H1 (cell line): ENCODE measurements around the gene GAS6. TPM values are rescaled to one million over a fixed set of nuclear protein-coding genes. Genes with fewer than 3 reads are reported as not detected.

Experiments used
- CTCF ChIA-PET: fragments of 300-600 bp; sonication (Branson Sonifier 250); formaldehyde crosslinking; loops from one replicate; lab custom pipeline; 2021; ENCODE audit not compliant: partially characterized antibody; lab: Charles Lee
- POLR2A ChIA-PET: fragments of 300-600 bp; sonication (Branson Sonifier 250); formaldehyde crosslinking; loops from one replicate; lab custom pipeline; 2021; ENCODE audit warnings: inconsistent platforms; ENCODE audit not compliant: partially characterized antibody; lab: Charles Lee
- DNase-seq, 2 experiments: peaks; one replicate each; pipeline versions ENCODE4 v3.0.0 to v3.0.0-alpha.2; 2010 to 2022; ENCODE audit warnings: low spot score in 2 of 2, low read depth in 1 of 2, mixed read lengths in 1 of 2
- FAIRE-seq: peaks from 2 replicates; lab custom pipeline; 2011; peaks lifted over from hg19 to GRCh38; lab: Jason Lieb, UNC
- H2AFZ ChIP-seq: 2 replicates; pipeline ENCODE4 v1.8.1; 2012; ENCODE audit warnings: low read length, inconsistent platforms
- H2AK5ac ChIP-seq: 2 replicates; pipeline ENCODE4 v1.6.1; 2013; ENCODE audit warnings: low read depth, low read length
- H2BK120ac ChIP-seq: replicated peaks from 2 replicates; pipeline ENCODE3; 2013; ENCODE audit warnings: low read depth, low read length, inconsistent platforms
- H2BK12ac ChIP-seq: 2 replicates; pipeline ENCODE4 v1.6.1; 2013; ENCODE audit warnings: low read depth, low read length
- H2BK15ac ChIP-seq: 2 replicates; pipeline ENCODE4 v1.6.1; 2013; ENCODE audit warnings: low read length
- H2BK20ac ChIP-seq: 2 replicates; pipeline ENCODE4 v1.6.1; 2013; ENCODE audit warnings: low read length
- H2BK5ac ChIP-seq: 2 replicates; pipeline ENCODE4 v1.6.1; 2013; ENCODE audit warnings: low read depth, low read length
- H3K14ac ChIP-seq: 2 replicates; pipeline ENCODE4 v1.6.1; 2013; ENCODE audit warnings: inconsistent platforms; ENCODE audit not compliant: insufficient read length
- H3K18ac ChIP-seq: 2 replicates; pipeline ENCODE4 v1.6.1; 2013; ENCODE audit warnings: low read length; ENCODE audit errors: extremely low read depth
- H3K23ac ChIP-seq: 2 replicates; pipeline ENCODE4 v1.6.1; 2013; ENCODE audit warnings: inconsistent platforms; ENCODE audit not compliant: insufficient read length
- H3K23me2 ChIP-seq: 2 replicates; pipeline ENCODE4 v1.6.1; 2013; ENCODE audit warnings: low read depth, low read length
- H3K27ac ChIP-seq: 2 replicates; pipeline ENCODE4 v1.6.1; 2011; ENCODE audit warnings: low read depth, low read length, inconsistent platforms
- H3K27me3 ChIP-seq, 4 experiments: replicated peaks in 1 of 4; 1 replicate in 1 of 4; 2 replicates in 3 of 4; pipeline versions ENCODE4 v1.6.1 to v1.8.1; 2011 to 2013; ENCODE audit warnings: low read length in 3 of 4, mild to moderate bottlenecking in 3 of 4, inconsistent platforms in 2 of 4, mixed read lengths in 2 of 4, moderate library complexity in 1 of 4; ENCODE audit not compliant: control insufficient read depth in 3 of 4, insufficient read depth in 3 of 4; ENCODE audit errors: extremely low read depth in 1 of 4
- H3K36me3 ChIP-seq, 4 experiments: 2 replicates each; pipeline versions ENCODE4 v1.6.1 to v1.8.1; 2011 to 2013; ENCODE audit warnings: mild to moderate bottlenecking in 4 of 4, low read length in 3 of 4, moderate library complexity in 2 of 4, control low read depth in 1 of 4, inconsistent platforms in 1 of 4; ENCODE audit not compliant: insufficient read depth in 4 of 4, control insufficient read depth in 2 of 4
- H3K4ac ChIP-seq: replicated peaks from 2 replicates; pipeline ENCODE3; 2013; ENCODE audit warnings: low read length, low read depth, mixed read lengths, inconsistent platforms; ENCODE audit not compliant: insufficient read length
- H3K4me1 ChIP-seq, 4 experiments: replicated peaks in 1 of 4; 1 replicate in 1 of 4; 2 replicates in 3 of 4; pipeline versions ENCODE4 v1.6.1 to v1.8.1; 2011 to 2013; ENCODE audit warnings: low read length in 3 of 4, inconsistent platforms in 2 of 4, mixed read lengths in 1 of 4; ENCODE audit not compliant: insufficient read depth in 4 of 4, control insufficient read depth in 3 of 4
- H3K4me2 ChIP-seq, 2 experiments: 2 replicates each; pipeline versions ENCODE4 v1.6.1 to v1.8.1; 2011 to 2013; ENCODE audit warnings: low read depth in 2 of 2, low read length in 2 of 2, control low read depth in 1 of 2, inconsistent platforms in 1 of 2, mild to moderate bottlenecking in 1 of 2; ENCODE audit not compliant: insufficient read depth in 1 of 2
- H3K4me3 ChIP-seq, 4 experiments: fragments of 200-600, 300-600 bp in 1 of 4; sonication (generic), shearing (Covaris generic), sonication (Bioruptor Twin) in 1 of 4; 2 replicates each; pipeline versions ENCODE4 v1.5.1 to v1.8.1; 2011 to 2016; ENCODE audit warnings: low read length in 4 of 4, low read depth in 3 of 4, control low read depth in 2 of 4, inconsistent platforms in 2 of 4, mild to moderate bottlenecking in 2 of 4, mixed read lengths in 1 of 4, moderate library complexity in 1 of 4; ENCODE audit not compliant: insufficient read depth in 2 of 4; ENCODE audit errors: extremely low read depth in 1 of 4
- H3K56ac ChIP-seq: replicated peaks from 2 replicates; pipeline ENCODE3; 2013; ENCODE audit warnings: low read depth, mild to moderate bottlenecking, mixed read lengths, low read length, inconsistent platforms; ENCODE audit not compliant: insufficient read length
- H3K79me1 ChIP-seq: 2 replicates; pipeline ENCODE4 v1.6.1; 2013; ENCODE audit warnings: low read depth, low read length, control low read depth
- H3K79me2 ChIP-seq, 2 experiments: 2 replicates each; pipeline versions ENCODE4 v1.6.1 to v1.8.1; 2012 to 2013; ENCODE audit warnings: low read length in 2 of 2, mild to moderate bottlenecking in 2 of 2, inconsistent platforms in 1 of 2; ENCODE audit not compliant: insufficient read depth in 2 of 2, control insufficient read depth in 1 of 2
- H3K9ac ChIP-seq, 4 experiments: replicated peaks in 1 of 4; 1 replicate in 1 of 4; 2 replicates in 3 of 4; pipeline versions ENCODE4 v1.6.1 to v1.8.1; 2011 to 2013; ENCODE audit warnings: low read depth in 3 of 4, low read length in 3 of 4, control low read depth in 2 of 4, mild to moderate bottlenecking in 2 of 4, moderate library complexity in 2 of 4, inconsistent platforms in 1 of 4; ENCODE audit errors: extremely low read depth in 1 of 4
- H3K9me3 ChIP-seq, 2 experiments: 2 replicates each; pipeline versions ENCODE4 v1.6.1 to v1.8.1; 2012 to 2013; ENCODE audit warnings: mild to moderate bottlenecking in 2 of 2, moderate library complexity in 2 of 2, control low read depth in 1 of 2, inconsistent platforms in 1 of 2, low read depth in 1 of 2, low read length in 1 of 2, mixed read lengths in 1 of 2; ENCODE audit not compliant: insufficient read depth in 2 of 2
- H4K20me1 ChIP-seq, 2 experiments: replicated peaks in 1 of 2; 2 replicates each; pipeline versions ENCODE3 to v1.8.1; 2011 to 2013; ENCODE audit warnings: inconsistent platforms in 2 of 2, low read length in 2 of 2, mild to moderate bottlenecking in 1 of 2; ENCODE audit not compliant: insufficient read depth in 2 of 2, control insufficient read depth in 1 of 2
- H4K5ac ChIP-seq: 2 replicates; pipeline ENCODE4 v1.6.1; 2013; ENCODE audit warnings: low read length, low read depth, mixed read lengths, inconsistent platforms; ENCODE audit not compliant: insufficient read length
- H4K8ac ChIP-seq: 2 replicates; pipeline ENCODE4 v1.8.0; 2013; ENCODE audit warnings: mild to moderate bottlenecking, moderate library complexity, low read length, inconsistent platforms; ENCODE audit not compliant: insufficient read depth; ENCODE audit errors: extremely low read depth
- H4K91ac ChIP-seq: replicated peaks from 2 replicates; pipeline ENCODE3; 2013; ENCODE audit warnings: low read length, mixed read lengths, inconsistent platforms; ENCODE audit not compliant: insufficient read length
- BACH1 ChIP-seq: IDR thresholded peaks from 2 replicates; pipeline ENCODE4 v1.6.1; 2012; ENCODE audit warnings: low read length, improper control_type of control experiment
- GABPA ChIP-seq: IDR thresholded peaks from 2 replicates; pipeline ENCODE4 v1.6.1; 2011; ENCODE audit warnings: mild to moderate bottlenecking, low read length, moderate library complexity, borderline replicate concordance; ENCODE audit not compliant: insufficient read depth
- WGBS, 2 experiments: shearing (Covaris generic) in 1 of 2; methylation state at CpG; one replicate each; pipeline versions ENCODE4 v1.1.6 to v1.1.7; 2013 to 2015; ENCODE audit warnings: low lambda C conversion rate in 2 of 2, mixed read lengths in 2 of 2, inconsistent platforms in 1 of 2, low coverage in 1 of 2, missing lambda C conversion rate in 1 of 2; ENCODE audit not compliant: insufficient replicate concordance in 2 of 2, insufficient coverage in 1 of 2, insufficient read length in 1 of 2; ENCODE audit errors: extremely low coverage in 1 of 2, missing lambda C conversion rate in 1 of 2; 5-methylcytosine and 5-hydroxymethylcytosine counted together
- polyA plus RNA-seq, 7 experiments: library from polyadenylated mRNA; depleted of rRNA in 3 of 7; stranded (reverse) in 5 of 7; unstranded in 2 of 7; fragments of >200 nt in 5 of 7; fragments of 200-250 nt in 2 of 7; gene quantifications; 1 replicate in 5 of 7; 2 replicates in 1 of 7; 4 replicates in 1 of 7; pipeline versions ENCODE4 v1.2.1 to v1.2.3, GENCODE V29; 2011 to 2013; ENCODE audit warnings: missing spikeins in 2 of 7, mixed read lengths in 2 of 7
- total RNA-seq: library from RNA; stranded (reverse); fragmentation: NEBNext Ultra II Directional; extraction: Animal tissue kit (Norgen Biotek cat#: 25700); gene quantifications from 2 replicates; pipeline ENCODE4 v1.2.1, GENCODE V29; 2021

GAS6 gene
- total and polyA plus RNA-seq, 2 of the 8 experiments (the other 6 are each of a cell fraction or from before 2014, with no cell fraction given) = 18.6 to 31.0 TPM

DNA sequence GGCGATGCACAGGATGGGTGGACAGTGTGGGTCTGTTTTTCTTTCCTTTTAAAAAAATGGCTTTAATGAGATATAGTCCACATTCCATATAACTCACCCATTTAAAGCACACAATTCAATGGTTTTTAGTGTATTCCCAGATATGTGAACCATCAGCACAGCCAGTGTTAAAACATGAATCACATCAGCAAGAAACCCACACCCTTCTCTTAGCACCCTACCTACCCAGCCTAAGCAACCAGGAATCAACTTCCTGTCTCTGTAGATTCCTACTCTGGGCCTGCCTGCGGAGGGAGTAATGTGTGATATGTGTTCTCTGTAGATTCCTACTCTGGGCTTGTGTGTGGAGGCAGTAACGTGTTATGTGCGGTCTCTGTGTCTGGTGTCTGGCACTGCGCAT lies 92.9 kb downstream of the GAS6 start:
- H2AFZ ChIP-seq = no peak overlapping the region
- no peak overlapping the region for H2BK120ac ChIP-seq
- WGBS, 2 experiments = 89% methylated on average over 5 of the region's 5 CpGs; no CpG with 5 or more reads in 1 of the 2 experiments
- no peak overlapping the region for H3K4me2 ChIP-seq
- TF ChIP-seq GABPA (no peak), BACH1 (no peak)
- TF ChIP-seq, all 59 proteins: peak for 0
- Histone ChIP-seq H3K4me1 (peaks cover 0 to under 1% (median 0%) of the 10 kb centered on the region in 4 experiments; a peak in 2 of 7 replicates), H3K27me3 (peaks cover 0 to 3% (median 0%) of the 10 kb centered on the region in 4 experiments; a peak in 1 of 7 replicates), H3K14ac (no peak overlapping the region), H2BK5ac (no peak overlapping the region), H3K79me2 (peaks cover 0 to 5% of the 10 kb centered on the region in 2 experiments; a peak in 1 of 4 replicates), H3K18ac (no peak overlapping the region), H3K23me2 (peaks cover 9% of the 10 kb centered on the region; the same call in 1 of the 2 replicates), H3K36me3 (no peaks in the 10 kb centered on the region; a peak in 1 of 8 replicates), H3K9ac (no peak overlapping the region), H3K4ac (no peak overlapping the region), H3K9me3 (no peaks in the 10 kb centered on the region), H3K56ac (no peak overlapping the region), H3K79me1 (peaks cover 6% of the 10 kb centered on the region), H4K5ac (no peak overlapping the region), H4K91ac (no peak overlapping the region), H2BK12ac (no peak overlapping the region), H2BK20ac (no peak overlapping the region), H3K4me3 (no peak overlapping the region), H2AK5ac (no peak overlapping the region), H4K8ac (no peak overlapping the region), H4K20me1 (peaks cover 0 to 8% of the 10 kb centered on the region in 2 experiments), H2BK15ac (no peak overlapping the region), H3K23ac (no peak overlapping the region), H3K27ac (no peak overlapping the region)
- no peak for DNase-seq
- FAIRE-seq = no peak
- POLR2A ChIA-PET = no interaction called here
- CTCF ChIA-PET = interaction anchor here (1.2 kb wide), 1 partner anchor 31 kb away, joined by 3 read pairs; no protein-coding TSS in a partner anchor

Other genes starting within 250 kb of the GAS6 start
- not detected in 2 replicates for gene ATP4B, start 205.9 kb downstream of the GAS6 start, total RNA-seq
- 0.05 TPM in 1 of 2 replicates, not detected in the other for gene ATP4B, start 205.9 kb downstream of the GAS6 start, polyA plus RNA-seq (2011; rRNA removed)
- gene GRK1, start 196.9 kb downstream of the GAS6 start, total RNA-seq = 0.21 TPM in 1 of 2 replicates, not detected in the other
- 0.12 and 0.16 TPM in 2 replicates for gene GRK1, start 196.9 kb downstream of the GAS6 start, polyA plus RNA-seq (2011; rRNA removed)
- 2.7 and 4.4 TPM in 2 replicates for gene TMEM255B, start 104.8 kb downstream of the GAS6 start, total RNA-seq
- 3.4 and 5.0 TPM in 2 replicates for gene TMEM255B, start 104.8 kb downstream of the GAS6 start, polyA plus RNA-seq (2011; rRNA removed)
- gene C13orf46, start 110.0 kb upstream of the GAS6 start, total RNA-seq = 0.21 and 0.28 TPM in 2 replicates
- 0.23 and 0.60 TPM in 2 replicates for gene C13orf46, start 110.0 kb upstream of the GAS6 start, polyA plus RNA-seq (2011; rRNA removed)